Astrocyte of the hippocampus (primary cell): ENCODE measurements around the gene DCAF8.

ENCODE experiments used
- DNase-seq: peaks from one replicate; pipeline ENCODE4 v3.0.0; 2011; ENCODE audit warnings: low read depth, low spot score

DCAF8 gene

DNA sequence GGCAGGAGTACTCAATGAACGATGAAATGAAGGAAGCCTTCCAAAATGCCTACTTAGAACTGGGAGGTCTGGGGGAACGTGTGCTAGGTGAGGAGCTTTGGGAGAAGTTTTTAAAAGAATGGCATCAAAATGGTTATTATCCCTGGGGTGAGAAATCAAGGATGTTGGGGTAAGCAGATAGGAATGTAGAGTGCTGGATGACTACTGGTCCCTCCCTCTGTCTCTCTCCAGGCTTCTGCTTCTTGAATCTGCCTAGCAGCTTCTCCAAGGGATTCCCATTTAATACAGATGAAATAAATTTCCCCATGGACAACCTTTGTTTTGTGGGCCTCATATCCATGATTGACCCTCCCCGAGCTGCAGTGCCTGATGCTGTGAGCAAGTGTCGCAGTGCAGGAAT lies 91.0 kb downstream of the DCAF8 start:
- peak; percentile 23 for DNase-seq

DNA sequence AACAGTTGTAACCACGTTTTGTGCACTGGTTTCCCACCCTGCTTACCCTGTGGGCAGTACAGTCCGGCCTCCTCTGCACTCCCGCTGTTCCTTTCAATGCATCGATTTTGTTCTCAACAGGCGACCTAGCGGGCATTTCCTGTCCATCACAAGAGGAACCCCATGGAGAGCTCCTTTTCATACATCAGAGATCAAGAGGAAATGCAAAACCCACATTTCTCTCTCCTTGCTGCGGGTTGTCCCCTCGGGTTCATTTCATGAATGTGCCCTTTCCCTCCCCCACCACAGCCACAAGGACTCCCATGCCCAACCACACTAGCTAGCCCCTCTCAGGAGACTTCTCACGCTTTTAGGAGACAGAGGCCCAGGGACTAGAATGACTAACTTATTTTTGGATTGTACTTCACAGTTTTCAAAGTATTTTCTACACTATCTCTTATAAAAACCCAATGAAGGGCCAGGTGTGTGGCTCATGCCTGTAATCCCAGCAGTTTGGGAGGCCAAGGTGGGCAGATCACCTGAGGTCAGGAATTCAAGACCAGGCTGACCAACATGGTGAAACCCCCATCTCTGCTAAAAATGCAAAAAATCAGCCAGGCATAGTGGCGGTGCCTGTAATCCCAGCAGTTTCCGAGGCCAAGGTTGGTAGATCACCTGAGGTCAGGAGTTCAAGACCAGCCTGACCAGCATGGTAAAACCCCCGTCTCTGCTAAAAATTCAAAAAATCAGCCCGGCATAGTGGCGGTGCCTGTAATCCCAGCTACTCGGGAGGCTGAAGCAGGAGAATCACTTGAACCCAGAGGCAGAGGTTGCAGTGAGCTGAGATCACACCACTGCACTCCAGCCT lies 92.6 kb downstream of the DCAF8 start:
- DNase-seq: peak; percentile 79

DNA sequence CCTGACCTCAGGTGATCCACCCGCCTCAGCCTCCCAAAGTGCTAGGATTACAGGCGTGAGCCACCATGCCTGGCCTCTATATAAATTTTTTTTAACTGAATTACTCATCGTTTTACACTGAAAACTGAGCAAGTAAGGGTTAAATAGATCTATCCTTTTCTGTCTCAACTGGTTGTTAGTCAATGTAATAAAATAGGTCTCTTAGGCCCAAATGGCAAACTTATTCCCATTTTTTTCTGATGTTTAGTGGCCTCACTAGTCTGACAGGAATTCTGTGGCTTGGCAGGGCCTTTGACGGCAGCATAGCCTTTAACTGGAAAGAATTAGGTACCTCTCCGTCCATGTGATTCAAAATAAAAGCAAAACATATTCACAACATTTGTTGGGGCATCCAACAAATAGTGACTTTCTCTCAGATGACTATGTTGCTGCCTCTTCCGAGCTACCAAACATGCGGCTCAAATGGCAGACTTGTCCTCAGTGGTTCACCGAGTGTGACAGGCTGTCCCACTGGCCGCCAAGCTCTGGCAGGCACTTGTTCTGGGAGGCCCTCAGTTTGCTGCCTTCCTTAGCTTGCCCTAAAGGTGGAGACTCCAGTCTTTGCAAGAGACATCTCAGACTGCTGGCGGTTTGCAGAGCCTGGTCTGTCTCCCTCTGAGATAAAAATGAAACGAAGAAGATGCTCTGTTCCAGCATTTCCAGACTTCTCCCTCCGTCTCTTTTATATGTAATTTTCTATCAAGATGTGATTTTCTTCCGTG lies 93.6 kb downstream of the DCAF8 start:
- peak; percentile 78 for DNase-seq

DNA sequence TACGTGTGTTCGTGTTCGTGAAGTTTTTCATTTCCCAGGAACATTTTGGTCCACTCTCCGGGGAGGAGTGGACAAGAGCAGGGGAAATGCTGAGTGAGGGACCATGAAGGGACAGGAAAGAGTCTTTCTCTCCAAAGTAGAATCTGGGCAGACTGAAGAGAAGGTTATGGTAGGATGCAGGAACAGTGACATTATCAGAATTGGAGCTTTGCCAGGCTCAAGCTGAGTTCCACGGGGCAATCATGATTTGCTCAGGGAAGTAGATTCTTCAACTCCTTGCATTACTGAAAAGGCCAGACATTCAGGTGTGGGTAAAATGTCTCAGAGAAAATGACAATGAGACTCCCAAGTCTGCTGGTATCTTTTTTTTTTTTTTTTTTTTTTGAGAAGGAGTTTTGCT lies 94.3 kb downstream of the DCAF8 start:
- no peak for DNase-seq

DNA sequence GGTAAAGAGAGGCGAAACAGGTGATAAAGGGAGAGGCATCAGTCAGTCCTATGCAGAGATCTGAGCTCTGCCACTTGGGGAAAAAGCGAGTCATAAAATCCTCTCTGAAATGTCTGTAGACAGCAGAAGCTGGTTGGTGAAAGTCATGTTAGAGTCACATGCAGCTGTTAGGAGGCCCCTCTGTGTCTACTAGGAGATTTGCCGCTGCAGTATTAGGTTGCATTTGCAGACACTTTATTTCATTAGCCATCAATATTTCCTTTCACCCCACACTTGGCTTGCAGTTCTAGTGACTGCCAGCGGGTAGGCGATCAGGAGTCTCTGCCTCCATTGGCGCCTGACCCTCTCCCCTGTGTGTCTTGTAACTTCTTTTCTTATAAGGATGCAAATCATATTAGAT lies 94.8 kb downstream of the DCAF8 start:
- no peak for DNase-seq

DNA sequence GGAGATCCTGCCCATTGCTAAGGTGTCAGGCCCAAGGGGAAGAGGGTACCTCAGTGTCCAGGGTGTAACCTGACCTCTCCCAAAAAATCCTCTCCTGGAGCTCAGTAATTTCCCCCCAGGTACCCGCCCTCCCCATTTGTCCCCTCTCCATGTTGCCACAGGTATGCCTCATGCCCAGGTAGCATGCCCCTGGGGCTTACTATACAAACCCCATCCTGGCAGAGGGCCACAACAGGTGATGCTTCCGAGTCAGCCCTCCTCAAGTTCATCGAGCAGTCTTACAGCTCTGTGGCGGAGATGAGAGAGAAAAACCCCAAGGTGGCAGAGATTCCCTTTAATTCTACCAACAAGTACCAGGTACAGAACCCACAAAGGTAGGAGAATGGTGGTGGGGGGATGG lies 95.3 kb downstream of the DCAF8 start:
- no peak for DNase-seq

DNA sequence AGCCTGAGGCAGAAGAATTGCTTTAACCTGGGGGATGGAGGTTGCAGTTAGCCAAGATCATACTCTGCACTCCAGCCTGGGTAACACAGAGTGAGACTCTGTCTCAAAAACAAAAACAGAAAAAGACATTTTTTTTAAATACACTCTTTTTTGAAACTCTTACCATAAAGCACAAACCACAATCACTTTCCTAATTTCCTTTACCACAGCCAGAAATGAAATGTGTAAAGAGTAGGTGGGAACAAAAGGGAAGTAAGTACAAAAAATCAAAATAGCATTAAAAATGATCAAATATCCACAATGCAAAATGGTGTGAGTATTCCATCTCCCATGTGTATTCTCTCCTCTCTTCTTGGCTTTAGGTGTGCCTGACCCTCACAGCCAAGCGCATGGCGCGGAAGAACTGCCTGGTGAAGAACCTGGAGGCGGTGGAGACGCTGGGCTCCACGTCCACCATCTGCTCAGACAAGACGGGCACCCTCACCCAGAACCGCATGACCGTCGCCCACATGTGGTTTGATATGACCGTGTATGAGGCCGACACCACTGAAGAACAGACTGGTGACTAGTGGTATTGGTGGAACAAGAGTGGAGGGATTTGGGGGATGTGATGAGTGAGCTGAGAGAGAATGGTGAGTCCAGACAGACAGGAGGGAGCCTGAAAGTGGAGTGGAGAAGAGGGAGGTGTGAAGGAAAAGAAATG lies 96.0 kb downstream of the DCAF8 start:
- no peak for DNase-seq
